Mesodermal cell (in vitro differentiated cells): ENCODE data around the gene CGNL1. TPM values are rescaled to one million over a fixed set of nuclear protein-coding genes. Genes with fewer than 3 reads are reported as not detected.

Experiments
- H3K27ac ChIP-seq: 2 replicates; pipeline ENCODE4 v1.7.0; 2013; ENCODE audit warnings: mild to moderate bottlenecking, low read depth, low read length, moderate library complexity; ENCODE audit not compliant: severe bottlenecking
- H3K36me3 ChIP-seq: 2 replicates; pipeline ENCODE4 v1.7.1; 2013; ENCODE audit warnings: mild to moderate bottlenecking, low read length, moderate library complexity; ENCODE audit not compliant: control insufficient read depth, insufficient read depth
- H3K4me1 ChIP-seq: one replicate; pipeline ENCODE4 v1.7.1; 2013; ENCODE audit warnings: mild to moderate bottlenecking, low read length; ENCODE audit not compliant: insufficient read depth, control insufficient read depth, poor library complexity, severe bottlenecking
- H3K4me3 ChIP-seq: 2 replicates; pipeline ENCODE4 v1.7.0; 2013; ENCODE audit warnings: low read length, control low read depth, mild to moderate bottlenecking; ENCODE audit not compliant: insufficient read depth, poor library complexity, severe bottlenecking; ENCODE audit errors: extremely low read depth
- H3K9me3 ChIP-seq: 2 replicates; pipeline ENCODE4 v1.7.1; 2013; ENCODE audit warnings: mild to moderate bottlenecking, low read length, moderate library complexity; ENCODE audit not compliant: control insufficient read depth
- WGBS, 2 experiments: methylation state at CpG; one replicate each; pipeline ENCODE4 v1.1.5; 2013; ENCODE audit warnings: missing lambda C conversion rate in 2 of 2; ENCODE audit not compliant: insufficient coverage in 2 of 2; 5-methylcytosine and 5-hydroxymethylcytosine counted together
- polyA plus RNA-seq, 2 experiments: library from polyadenylated mRNA; stranded (reverse); fragments of 50-300 nt; gene quantifications; one replicate each; pipeline ENCODE4 v1.2.3, GENCODE V29; 2013

Gene CGNL1
- 47.6 TPM for polyA plus RNA-seq (2013, experiment 1 of 2)
- 45.8 TPM for polyA plus RNA-seq (2013, experiment 2 of 2)

- Histone ChIP-seq H3K36me3 (peaks cover 13% of the 10 kb centered on the region), H3K4me3 (peak within 1 kb of the TSS; percentile 55), H3K9me3 (no peaks in the 10 kb centered on the region), H3K27ac (peak within 1 kb of the TSS; percentile 29), H3K4me1 (peaks cover 22% of the 10 kb centered on the region)
- whole genome bisulfite sequencing, 2 experiments = 14% methylated on average over 54 to 69 of the region's 76 CpGs
Measured at GRCh38 chr15:57375827-57376695, at the start of gene CGNL1. Gene CGNL1, plus strand, starts transcription at chr15:57376505. Its CDS starts 61,495 bp downstream, at chr15:57438000.

GRCh38 chr15:57327985-57328471, 48.3 kb upstream of the CGNL1 start:
- Histone ChIP-seq H3K27ac (no peak overlapping the region), H3K4me1 (peaks cover 29% of the 10 kb centered on the region), H3K9me3 (no peaks in the 10 kb centered on the region), H3K36me3 (no peaks in the 10 kb centered on the region), H3K4me3 (no peak overlapping the region)
- 90 to 91% methylated on average over 10 of the region's 11 CpGs for WGBS, 2 experiments

GRCh38 chr15:57328479-57328878, 47.8 kb upstream of the CGNL1 start:
- 100% methylated on average over 2 to 3 of the region's 8 CpGs for WGBS, 2 experiments
- Histone ChIP-seq H3K9me3 (no peaks in the 10 kb centered on the region), H3K36me3 (no peaks in the 10 kb centered on the region), H3K4me3 (no peak overlapping the region), H3K4me1 (peaks cover 32% of the 10 kb centered on the region), H3K27ac (no peak overlapping the region)

- no peaks in the 10 kb centered on the region for H3K9me3 ChIP-seq
- no peak overlapping the region for H3K27ac ChIP-seq
- no peak overlapping the region for H3K4me3 ChIP-seq
- peaks cover 33% of the 10 kb centered on the region for H3K4me1 ChIP-seq
- H3K36me3 ChIP-seq = no peaks in the 10 kb centered on the region
- 93 to 98% methylated on average over 4 to 5 of the region's 5 CpGs for WGBS, 2 experiments
Measured at GRCh38 chr15:57328897-57329296, 47.4 kb upstream of the CGNL1 start.

- 93 to 94% methylated on average over 11 to 12 of the region's 13 CpGs for WGBS, 2 experiments
- Histone ChIP-seq H3K27ac (no peak overlapping the region), H3K4me3 (no peak overlapping the region), H3K4me1 (peaks cover 41% of the 10 kb centered on the region), H3K36me3 (no peaks in the 10 kb centered on the region), H3K9me3 (no peaks in the 10 kb centered on the region)
Measured at GRCh38 chr15:57329582-57330367, 46.5 kb upstream of the CGNL1 start.

- Histone ChIP-seq H3K4me3 (no peak overlapping the region), H3K36me3 (no peaks in the 10 kb centered on the region), H3K27ac (no peak overlapping the region), H3K9me3 (no peaks in the 10 kb centered on the region), H3K4me1 (peaks cover 51% of the 10 kb centered on the region)
- WGBS, 2 experiments = 85 to 90% methylated on average over 10 to 11 of the region's 14 CpGs
Measured at GRCh38 chr15:57330619-57331340, 45.5 kb upstream of the CGNL1 start.

- Histone ChIP-seq H3K4me3 (no peak overlapping the region), H3K9me3 (no peaks in the 10 kb centered on the region), H3K4me1 (peaks cover 55% of the 10 kb centered on the region), H3K36me3 (no peaks in the 10 kb centered on the region), H3K27ac (no peak overlapping the region)
- WGBS, 2 experiments = 95 to 100% methylated on average over 7 of the region's 8 CpGs
Measured at GRCh38 chr15:57332326-57332725, 44.0 kb upstream of the CGNL1 start.

GRCh38 chr15:57333487-57333886, 42.8 kb upstream of the CGNL1 start:
- Histone ChIP-seq H3K9me3 (no peaks in the 10 kb centered on the region), H3K4me1 (peaks cover 55% of the 10 kb centered on the region), H3K4me3 (no peak overlapping the region), H3K27ac (peak overlapping the region; percentile 66), H3K36me3 (no peaks in the 10 kb centered on the region)
- 100% methylated on average over 2 of the region's 4 CpGs for WGBS, 2 experiments

- Histone ChIP-seq H3K4me3 (no peak overlapping the region), H3K36me3 (no peaks in the 10 kb centered on the region), H3K27ac (peak overlapping the region; percentile 66), H3K9me3 (no peaks in the 10 kb centered on the region), H3K4me1 (peaks cover 53% of the 10 kb centered on the region)
- 76 to 84% methylated on average over 10 to 11 of the region's 12 CpGs for WGBS, 2 experiments
Measured at GRCh38 chr15:57334257-57334656, 42.0 kb upstream of the CGNL1 start.

- Histone ChIP-seq H3K36me3 (no peaks in the 10 kb centered on the region), H3K9me3 (no peaks in the 10 kb centered on the region), H3K4me3 (no peak overlapping the region), H3K4me1 (peaks cover 49% of the 10 kb centered on the region), H3K27ac (no peak overlapping the region)
- WGBS, 2 experiments = 87 to 89% methylated on average over 6 of the region's 6 CpGs
Measured at GRCh38 chr15:57335293-57335715, 41.0 kb upstream of the CGNL1 start.
